Hippocampal formation (tissue), 2 donors: ENCODE measurements around the gene PLCZ1.

Experiments used
- DNase-seq, 2 donors: peaks; one replicate each; lab custom pipeline; 2025; lab: John Stamatoyannopoulos, UW

Gene PLCZ1

DNA sequence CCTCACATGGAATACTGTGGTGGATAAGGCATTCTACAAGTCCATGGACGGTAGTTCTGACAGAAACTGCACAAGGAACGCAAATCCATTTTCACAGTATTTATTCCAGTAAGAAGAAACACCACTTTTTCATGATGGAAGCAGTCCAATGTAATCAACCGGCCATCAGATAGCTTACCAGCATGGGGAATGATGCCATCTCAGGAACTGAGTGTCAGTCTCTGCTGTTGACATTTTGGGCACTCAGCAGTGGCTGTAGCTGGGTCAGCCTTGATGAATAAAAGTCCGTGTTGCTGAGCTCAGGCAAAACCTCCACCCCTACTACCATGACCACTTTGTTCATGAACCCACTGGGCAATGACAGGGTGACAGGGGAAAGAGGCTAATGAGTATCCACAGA lies 103.4 kb downstream of the PLCZ1 start:
- DNase-seq: no peak
